GM21360 (cell line): Measurements from ENCODE around the gene PNMA8A.

ENCODE experiments used
- ATAC-seq: cut with Tn5 transposase; IDR thresholded peaks from one replicate; pipeline ENCODE4 v1.9.1; 2021; ENCODE audit warnings: mild to moderate bottlenecking, moderate library complexity; ENCODE audit not compliant: unreplicated experiment

PNMA8A gene

GRCh38 chr19:46492841-46493235 lies 21.5 kb upstream of the PNMA8A start:
- ATAC-seq: no peak

GRCh38 chr19:46491975-46492682 lies 20.8 kb upstream of the PNMA8A start:
- ATAC-seq: no peak

- no peak for ATAC-seq
Observed at GRCh38 chr19:46490774-46491173, 19.4 kb upstream of the PNMA8A start.

GRCh38 chr19:46489445-46490272 lies 18.3 kb upstream of the PNMA8A start:
- ATAC-seq: no peak

GRCh38 chr19:46488551-46488950 lies 17.2 kb upstream of the PNMA8A start:
- ATAC-seq: no peak

GRCh38 chr19:46487802-46488445 lies 16.6 kb upstream of the PNMA8A start:
- no peak for ATAC-seq

- no peak for ATAC-seq
Observed at GRCh38 chr19:46487178-46487801, 15.9 kb upstream of the PNMA8A start.

GRCh38 chr19:46486358-46486757 lies 15.0 kb upstream of the PNMA8A start:
- no peak for ATAC-seq

GRCh38 chr19:46484656-46485055 lies 13.3 kb upstream of the PNMA8A start:
- no peak for ATAC-seq

GRCh38 chr19:46482631-46483030 lies 11.3 kb upstream of the PNMA8A start:
- no peak for ATAC-seq

GRCh38 chr19:46481947-46482346 lies 10.6 kb upstream of the PNMA8A start:
- no peak for ATAC-seq

- ATAC-seq: no peak
Observed at GRCh38 chr19:46481223-46481848, 10.0 kb upstream of the PNMA8A start.

- no peak for ATAC-seq
Observed at GRCh38 chr19:46480415-46480814, 9.1 kb upstream of the PNMA8A start.

GRCh38 chr19:46478356-46478986 lies 7.1 kb upstream of the PNMA8A start:
- ATAC-seq: no peak

GRCh38 chr19:46475986-46476385 lies 4.6 kb upstream of the PNMA8A start:
- no peak for ATAC-seq

- ATAC-seq: no peak
Observed at GRCh38 chr19:46474211-46474610, 2.8 kb upstream of the PNMA8A start.

GRCh38 chr19:46472592-46472991 lies 1.2 kb upstream of the PNMA8A start:
- no peak for ATAC-seq

GRCh38 chr19:46471811-46472543 lies 614 bp upstream of the PNMA8A start:
- no peak for ATAC-seq

- ATAC-seq: no peak
Observed at GRCh38 chr19:46470376-46470775, 987 bp downstream of the PNMA8A start.
